H1 (cell line): Measurements from ENCODE around the gene KIZ. TPM values are rescaled to one million over a fixed set of nuclear protein-coding genes. Genes with fewer than 3 reads are reported as not detected.
A peak's percentile ranks its signal among the peaks of the same experiment; 100 is the strongest.

Source experiments
- CTCF ChIA-PET: fragments of 300-600 bp; sonication (Branson Sonifier 250); formaldehyde crosslinking; loops from one replicate; lab custom pipeline; 2021; ENCODE audit not compliant: partially characterized antibody; lab: Charles Lee
- POLR2A ChIA-PET: fragments of 300-600 bp; sonication (Branson Sonifier 250); formaldehyde crosslinking; loops from one replicate; lab custom pipeline; 2021; ENCODE audit warnings: inconsistent platforms; ENCODE audit not compliant: partially characterized antibody; lab: Charles Lee
- DNase-seq, 2 experiments: peaks; one replicate each; pipeline versions ENCODE4 v3.0.0 to v3.0.0-alpha.2; 2010 to 2022; ENCODE audit warnings: low spot score in 2 of 2, low read depth in 1 of 2, mixed read lengths in 1 of 2
- FAIRE-seq: peaks from 2 replicates; lab custom pipeline; 2011; peaks lifted over from hg19 to GRCh38; lab: Jason Lieb, UNC
- H2AFZ ChIP-seq: 2 replicates; pipeline ENCODE4 v1.8.1; 2012; ENCODE audit warnings: low read length, inconsistent platforms
- H2AK5ac ChIP-seq: 2 replicates; pipeline ENCODE4 v1.6.1; 2013; ENCODE audit warnings: low read depth, low read length
- H2BK120ac ChIP-seq: replicated peaks from 2 replicates; pipeline ENCODE3; 2013; ENCODE audit warnings: low read depth, low read length, inconsistent platforms
- H2BK12ac ChIP-seq: 2 replicates; pipeline ENCODE4 v1.6.1; 2013; ENCODE audit warnings: low read depth, low read length
- H2BK15ac ChIP-seq: 2 replicates; pipeline ENCODE4 v1.6.1; 2013; ENCODE audit warnings: low read length
- H2BK20ac ChIP-seq: 2 replicates; pipeline ENCODE4 v1.6.1; 2013; ENCODE audit warnings: low read length
- H2BK5ac ChIP-seq: 2 replicates; pipeline ENCODE4 v1.6.1; 2013; ENCODE audit warnings: low read depth, low read length
- H3K14ac ChIP-seq: 2 replicates; pipeline ENCODE4 v1.6.1; 2013; ENCODE audit warnings: inconsistent platforms; ENCODE audit not compliant: insufficient read length
- H3K18ac ChIP-seq: 2 replicates; pipeline ENCODE4 v1.6.1; 2013; ENCODE audit warnings: low read length; ENCODE audit errors: extremely low read depth
- H3K23ac ChIP-seq: 2 replicates; pipeline ENCODE4 v1.6.1; 2013; ENCODE audit warnings: inconsistent platforms; ENCODE audit not compliant: insufficient read length
- H3K23me2 ChIP-seq: 2 replicates; pipeline ENCODE4 v1.6.1; 2013; ENCODE audit warnings: low read depth, low read length
- H3K27ac ChIP-seq: 2 replicates; pipeline ENCODE4 v1.6.1; 2011; ENCODE audit warnings: low read depth, low read length, inconsistent platforms
- H3K27me3 ChIP-seq, 4 experiments: replicated peaks in 1 of 4; 1 replicate in 1 of 4; 2 replicates in 3 of 4; pipeline versions ENCODE4 v1.6.1 to v1.8.1; 2011 to 2013; ENCODE audit warnings: low read length in 3 of 4, mild to moderate bottlenecking in 3 of 4, inconsistent platforms in 2 of 4, mixed read lengths in 2 of 4, moderate library complexity in 1 of 4; ENCODE audit not compliant: control insufficient read depth in 3 of 4, insufficient read depth in 3 of 4; ENCODE audit errors: extremely low read depth in 1 of 4
- H3K36me3 ChIP-seq, 4 experiments: 2 replicates each; pipeline versions ENCODE4 v1.6.1 to v1.8.1; 2011 to 2013; ENCODE audit warnings: mild to moderate bottlenecking in 4 of 4, low read length in 3 of 4, moderate library complexity in 2 of 4, control low read depth in 1 of 4, inconsistent platforms in 1 of 4; ENCODE audit not compliant: insufficient read depth in 4 of 4, control insufficient read depth in 2 of 4
- H3K4ac ChIP-seq: replicated peaks from 2 replicates; pipeline ENCODE3; 2013; ENCODE audit warnings: low read length, low read depth, mixed read lengths, inconsistent platforms; ENCODE audit not compliant: insufficient read length
- H3K4me1 ChIP-seq, 4 experiments: replicated peaks in 1 of 4; 1 replicate in 1 of 4; 2 replicates in 3 of 4; pipeline versions ENCODE4 v1.6.1 to v1.8.1; 2011 to 2013; ENCODE audit warnings: low read length in 3 of 4, inconsistent platforms in 2 of 4, mixed read lengths in 1 of 4; ENCODE audit not compliant: insufficient read depth in 4 of 4, control insufficient read depth in 3 of 4
- H3K4me2 ChIP-seq, 2 experiments: 2 replicates each; pipeline versions ENCODE4 v1.6.1 to v1.8.1; 2011 to 2013; ENCODE audit warnings: low read depth in 2 of 2, low read length in 2 of 2, control low read depth in 1 of 2, inconsistent platforms in 1 of 2, mild to moderate bottlenecking in 1 of 2; ENCODE audit not compliant: insufficient read depth in 1 of 2
- H3K4me3 ChIP-seq, 4 experiments: fragments of 200-600, 300-600 bp in 1 of 4; sonication (generic), shearing (Covaris generic), sonication (Bioruptor Twin) in 1 of 4; 2 replicates each; pipeline versions ENCODE4 v1.5.1 to v1.8.1; 2011 to 2016; ENCODE audit warnings: low read length in 4 of 4, low read depth in 3 of 4, control low read depth in 2 of 4, inconsistent platforms in 2 of 4, mild to moderate bottlenecking in 2 of 4, mixed read lengths in 1 of 4, moderate library complexity in 1 of 4; ENCODE audit not compliant: insufficient read depth in 2 of 4; ENCODE audit errors: extremely low read depth in 1 of 4
- H3K56ac ChIP-seq: replicated peaks from 2 replicates; pipeline ENCODE3; 2013; ENCODE audit warnings: low read depth, mild to moderate bottlenecking, mixed read lengths, low read length, inconsistent platforms; ENCODE audit not compliant: insufficient read length
- H3K79me1 ChIP-seq: 2 replicates; pipeline ENCODE4 v1.6.1; 2013; ENCODE audit warnings: low read depth, low read length, control low read depth
- H3K79me2 ChIP-seq, 2 experiments: 2 replicates each; pipeline versions ENCODE4 v1.6.1 to v1.8.1; 2012 to 2013; ENCODE audit warnings: low read length in 2 of 2, mild to moderate bottlenecking in 2 of 2, inconsistent platforms in 1 of 2; ENCODE audit not compliant: insufficient read depth in 2 of 2, control insufficient read depth in 1 of 2
- H3K9ac ChIP-seq, 4 experiments: replicated peaks in 1 of 4; 1 replicate in 1 of 4; 2 replicates in 3 of 4; pipeline versions ENCODE4 v1.6.1 to v1.8.1; 2011 to 2013; ENCODE audit warnings: low read depth in 3 of 4, low read length in 3 of 4, control low read depth in 2 of 4, mild to moderate bottlenecking in 2 of 4, moderate library complexity in 2 of 4, inconsistent platforms in 1 of 4; ENCODE audit errors: extremely low read depth in 1 of 4
- H3K9me3 ChIP-seq, 2 experiments: 2 replicates each; pipeline versions ENCODE4 v1.6.1 to v1.8.1; 2012 to 2013; ENCODE audit warnings: mild to moderate bottlenecking in 2 of 2, moderate library complexity in 2 of 2, control low read depth in 1 of 2, inconsistent platforms in 1 of 2, low read depth in 1 of 2, low read length in 1 of 2, mixed read lengths in 1 of 2; ENCODE audit not compliant: insufficient read depth in 2 of 2
- H4K20me1 ChIP-seq, 2 experiments: replicated peaks in 1 of 2; 2 replicates each; pipeline versions ENCODE3 to v1.8.1; 2011 to 2013; ENCODE audit warnings: inconsistent platforms in 2 of 2, low read length in 2 of 2, mild to moderate bottlenecking in 1 of 2; ENCODE audit not compliant: insufficient read depth in 2 of 2, control insufficient read depth in 1 of 2
- H4K5ac ChIP-seq: 2 replicates; pipeline ENCODE4 v1.6.1; 2013; ENCODE audit warnings: low read length, low read depth, mixed read lengths, inconsistent platforms; ENCODE audit not compliant: insufficient read length
- H4K8ac ChIP-seq: 2 replicates; pipeline ENCODE4 v1.8.0; 2013; ENCODE audit warnings: mild to moderate bottlenecking, moderate library complexity, low read length, inconsistent platforms; ENCODE audit not compliant: insufficient read depth; ENCODE audit errors: extremely low read depth
- H4K91ac ChIP-seq: replicated peaks from 2 replicates; pipeline ENCODE3; 2013; ENCODE audit warnings: low read length, mixed read lengths, inconsistent platforms; ENCODE audit not compliant: insufficient read length
- FOSL1 ChIP-seq: IDR thresholded peaks from 2 replicates; pipeline ENCODE4 v1.6.1; 2011; ENCODE audit warnings: mild to moderate bottlenecking, low read depth, low read length, moderate library complexity; ENCODE audit not compliant: insufficient read depth
- SIX5 ChIP-seq: IDR thresholded peaks from 2 replicates; pipeline ENCODE4 v1.6.1; 2011; ENCODE audit warnings: mild to moderate bottlenecking, low read depth, low read length
- WGBS, 2 experiments: shearing (Covaris generic) in 1 of 2; methylation state at CpG; one replicate each; pipeline versions ENCODE4 v1.1.6 to v1.1.7; 2013 to 2015; ENCODE audit warnings: low lambda C conversion rate in 2 of 2, mixed read lengths in 2 of 2, inconsistent platforms in 1 of 2, low coverage in 1 of 2, missing lambda C conversion rate in 1 of 2; ENCODE audit not compliant: insufficient replicate concordance in 2 of 2, insufficient coverage in 1 of 2, insufficient read length in 1 of 2; ENCODE audit errors: extremely low coverage in 1 of 2, missing lambda C conversion rate in 1 of 2; 5-methylcytosine and 5-hydroxymethylcytosine counted together
- polyA plus RNA-seq, 7 experiments: library from polyadenylated mRNA; depleted of rRNA in 3 of 7; stranded (reverse) in 5 of 7; unstranded in 2 of 7; fragments of >200 nt in 5 of 7; fragments of 200-250 nt in 2 of 7; gene quantifications; 1 replicate in 5 of 7; 2 replicates in 1 of 7; 4 replicates in 1 of 7; pipeline versions ENCODE4 v1.2.1 to v1.2.3, GENCODE V29; 2011 to 2013; ENCODE audit warnings: missing spikeins in 2 of 7, mixed read lengths in 2 of 7
- total RNA-seq: library from RNA; stranded (reverse); fragmentation: NEBNext Ultra II Directional; extraction: Animal tissue kit (Norgen Biotek cat#: 25700); gene quantifications from 2 replicates; pipeline ENCODE4 v1.2.1, GENCODE V29; 2021

The KIZ gene
- total and polyA plus RNA-seq, 2 of the 8 experiments (the other 6 are each of a cell fraction or from before 2014, with no cell fraction given), result 13.0 to 51.7 TPM

- no peaks in the 10 kb centered on the region for H3K79me2 ChIP-seq
- H2BK120ac ChIP-seq, result peak overlapping the region; percentile 50
- ChIA-PET POLR2A (interaction anchor here (1.1 to 1.8 kb wide), 5 partner anchors 8 to 119 kb away, joined by 3 to 7 read pairs (median 4); partner anchors contain the start of gene XRN2), CTCF (interaction anchor here (0.7 to 1.4 kb wide), 3 partner anchors 29 to 327 kb away, joined by 3 to 6 read pairs (median 3); no protein-coding TSS in a partner anchor)
- peaks cover 6 to 14% (median 11%) of the 10 kb centered on the region in 4 experiments; a peak in 5 of 7 replicates for H3K4me1 ChIP-seq
- H3K27me3 ChIP-seq, result no peaks in the 10 kb centered on the region
- H3K79me1 ChIP-seq, result no peaks in the 10 kb centered on the region
- H3K27ac ChIP-seq, result no peak overlapping the region
- H3K23me2 ChIP-seq, result no peaks in the 10 kb centered on the region
- H3K9me3 ChIP-seq, result no peaks in the 10 kb centered on the region
- no peak overlapping the region for H4K8ac ChIP-seq
- no peak overlapping the region for H2BK20ac ChIP-seq
- no peak for TF ChIP-seq SIX5
- no peak for TF ChIP-seq FOSL1
- H3K23ac ChIP-seq, result no peak overlapping the region
- peak overlapping the region; percentile 32 for H2BK12ac ChIP-seq
- no peaks in the 10 kb centered on the region for H4K20me1 ChIP-seq
- DNase-seq (no peak), FAIRE-seq (no peak)
- peak overlapping the region; percentile 82 for H4K91ac ChIP-seq
- no peak overlapping the region for H3K18ac ChIP-seq
- peak overlapping the region; percentile 93 for H3K4ac ChIP-seq
- peak overlapping the region; percentile 79; the same call in 1 of the 2 replicates for H2AK5ac ChIP-seq
- no peak overlapping the region for H3K4me3 ChIP-seq
- H3K9ac ChIP-seq, result no peak overlapping the region
- no peaks in the 10 kb centered on the region for H3K36me3 ChIP-seq
- no peak overlapping the region for H4K5ac ChIP-seq
- H3K14ac ChIP-seq, result no peak overlapping the region
- H3K4me2 ChIP-seq, result no peak overlapping the region
- no peak overlapping the region for H2AFZ ChIP-seq
- H3K56ac ChIP-seq, result no peak overlapping the region
- H2BK5ac ChIP-seq, result no peak overlapping the region
- H2BK15ac ChIP-seq, result no peak overlapping the region
- WGBS, 2 experiments, result 82% methylated on average over 2 of the region's 2 CpGs; no CpG with 5 or more reads in 1 of the 2 experiments
Observed at GRCh38 chr20:21183722-21184121, 57.8 kb downstream of the KIZ start.
